WTC11 (cell line): ENCODE data around the gene RNASEL. TPM values are rescaled to one million over a fixed set of nuclear protein-coding genes. Genes with fewer than 3 reads are reported as not detected.

Source experiments
- ATAC-seq: fragments of 200-7000 bp; cut with Tn5 transposase; 2 replicates; pipeline ENCODE4 v1.10.0; 2021; ENCODE audit warnings: mild to moderate bottlenecking, moderate library complexity
- CTCF ChIA-PET: fragments of 300-600 bp; sonication (Branson Sonifier 250); formaldehyde crosslinking; loops from one replicate; lab custom pipeline; 2021; ENCODE audit warnings: antibody characterized with exemption; lab: Charles Lee
- POLR2A ChIA-PET: fragments of 350-600 bp; sonication (Branson Sonifier 250); formaldehyde crosslinking; loops from one replicate; lab custom pipeline; 2021; ENCODE audit warnings: antibody characterized with exemption; lab: Charles Lee
- DNase-seq: peaks from one replicate; pipeline ENCODE4 v3.0.0; 2021; ENCODE audit warnings: low spot score
- H3K27ac Mint-ChIP-seq: 2 replicates; pipeline ENCODE4 v1.8.0; 2021; ENCODE audit warnings: mixed read lengths
- H3K27me3 Mint-ChIP-seq: 2 replicates; pipeline ENCODE4 v1.8.0; 2021; ENCODE audit warnings: low read depth, mild to moderate bottlenecking, moderate library complexity, mixed read lengths
- H3K36me3 Mint-ChIP-seq: 2 replicates; pipeline ENCODE4 v1.8.0; 2021; ENCODE audit warnings: mixed read lengths
- H3K4me1 Mint-ChIP-seq: 2 replicates; pipeline ENCODE4 v1.8.0; 2022; ENCODE audit warnings: mixed read lengths
- H3K4me3 Mint-ChIP-seq: 2 replicates; pipeline ENCODE4 v1.8.0; 2021; ENCODE audit warnings: mild to moderate bottlenecking, moderate library complexity, mixed read lengths
- H3K9me3 Mint-ChIP-seq: 2 replicates; pipeline ENCODE4 v1.8.0; 2021; ENCODE audit warnings: mixed read lengths
- CREM ChIP-seq: sonication (generic); formaldehyde crosslinking; IDR thresholded peaks from 2 replicates; pipeline ENCODE4 v1.8.1; 2022; ENCODE audit warnings: mild to moderate bottlenecking, missing genetic modification reagents, moderate library complexity
- FOXK1 ChIP-seq: sonication (generic); formaldehyde crosslinking; IDR thresholded peaks from 2 replicates; pipeline ENCODE4 v1.8.0; 2022; ENCODE audit warnings: mild to moderate bottlenecking, moderate library complexity, missing genetic modification reagents
- GABPB1 ChIP-seq: sonication (generic); formaldehyde crosslinking; IDR thresholded peaks from 2 replicates; pipeline ENCODE4 v1.8.1; 2023; ENCODE audit warnings: mild to moderate bottlenecking, missing genetic modification reagents
- HMGXB4 ChIP-seq: sonication (generic); formaldehyde crosslinking; IDR thresholded peaks from 2 replicates; pipeline ENCODE4 v1.8.1; 2023; ENCODE audit warnings: mild to moderate bottlenecking, moderate library complexity, missing genetic modification reagents
- NFE2L1 ChIP-seq: sonication (generic); formaldehyde crosslinking; IDR thresholded peaks from 2 replicates; pipeline ENCODE4 v1.8.1; 2023; ENCODE audit warnings: missing genetic modification reagents
- NR3C1 ChIP-seq: sonication (generic); formaldehyde crosslinking; conservative IDR thresholded peaks from 2 replicates; pipeline ENCODE4 v1.8.1; 2023; ENCODE audit warnings: low read depth, mild to moderate bottlenecking, missing genetic modification reagents
- SMAD3 ChIP-seq: sonication (generic); formaldehyde crosslinking; IDR thresholded peaks from 2 replicates; pipeline ENCODE4 v1.8.0; 2022; ENCODE audit warnings: missing genetic modification reagents, mild to moderate bottlenecking, borderline replicate concordance
- SP1 ChIP-seq: sonication (generic); formaldehyde crosslinking; conservative IDR thresholded peaks from 2 replicates; pipeline ENCODE4 v1.8.1; 2022; ENCODE audit warnings: missing genetic modification reagents
- TEAD4 ChIP-seq: sonication (generic); formaldehyde crosslinking; IDR thresholded peaks from 2 replicates; pipeline ENCODE4 v1.8.0; 2022; ENCODE audit warnings: mild to moderate bottlenecking, missing genetic modification reagents
- ZNF121 ChIP-seq: sonication (generic); formaldehyde crosslinking; IDR thresholded peaks from 2 replicates; pipeline ENCODE4 v1.8.0; 2023; ENCODE audit warnings: missing genetic modification reagents
- ZNF232 ChIP-seq: sonication (generic); formaldehyde crosslinking; IDR thresholded peaks from 2 replicates; pipeline ENCODE4 v1.8.0; 2022; ENCODE audit warnings: mild to moderate bottlenecking, missing genetic modification reagents
- total RNA-seq: library from RNA; stranded (reverse); gene quantifications from 3 replicates; pipeline ENCODE4 v1.2.3, GENCODE V29; 2021
- TF ChIP-seq, protein P1 (sequence below): sonication (generic); formaldehyde crosslinking; IDR thresholded peaks from 2 replicates; pipeline ENCODE4 v1.8.1; 2023; ENCODE audit warnings: mild to moderate bottlenecking, missing genetic modification reagents
- TF ChIP-seq, protein P2 (sequence below): sonication (generic); formaldehyde crosslinking; IDR thresholded peaks from 2 replicates; pipeline ENCODE4 v1.8.0; 2022; ENCODE audit warnings: mild to moderate bottlenecking, missing genetic modification reagents
- TF ChIP-seq, protein P3 (sequence below): fragments of 250-450 bp; sonication (Bioruptor Pico); IDR thresholded peaks from 2 replicates; pipeline ENCODE4 v1.9.0; 2021; ENCODE audit warnings: mild to moderate bottlenecking, borderline replicate concordance
- TF ChIP-seq, protein P4 (sequence below): sonication (generic); formaldehyde crosslinking; IDR thresholded peaks from 2 replicates; pipeline ENCODE4 v1.8.1; 2022; ENCODE audit warnings: missing genetic modification reagents, borderline replicate concordance
- TF ChIP-seq, protein P5 (sequence below): sonication (generic); formaldehyde crosslinking; IDR thresholded peaks from 2 replicates; pipeline ENCODE4 v1.8.1; 2023; ENCODE audit warnings: mild to moderate bottlenecking, missing genetic modification reagents, moderate library complexity
- TF ChIP-seq, protein P6 (sequence below): sonication (generic); formaldehyde crosslinking; IDR thresholded peaks from 2 replicates; pipeline ENCODE4 v1.8.0; 2022; ENCODE audit warnings: mild to moderate bottlenecking, missing genetic modification reagents

Gene RNASEL
- total RNA-seq, 1 experiment from 2014 or later = 0.77 TPM

DNA sequence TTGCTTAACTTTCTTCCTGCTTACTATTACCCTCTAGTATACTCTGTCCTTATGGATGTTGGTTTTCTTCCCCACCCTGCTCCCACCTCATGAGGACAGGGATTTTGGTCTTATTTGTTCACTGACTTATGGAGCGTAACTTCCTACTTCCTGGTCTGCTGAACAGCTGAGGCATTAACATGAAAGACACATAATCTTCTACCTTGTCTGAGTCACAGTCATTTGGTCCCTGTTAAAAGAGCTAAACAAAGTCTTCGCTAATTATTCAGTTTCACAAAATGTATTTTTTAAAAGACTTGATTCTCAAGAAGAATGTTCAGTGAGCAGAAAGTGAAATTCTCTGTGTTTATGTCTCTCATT lies 18.5 kb downstream of the RNASEL start (continued):
- no peak for TF ChIP-seq ZNF121
- TF ChIP-seq, protein P1, sequence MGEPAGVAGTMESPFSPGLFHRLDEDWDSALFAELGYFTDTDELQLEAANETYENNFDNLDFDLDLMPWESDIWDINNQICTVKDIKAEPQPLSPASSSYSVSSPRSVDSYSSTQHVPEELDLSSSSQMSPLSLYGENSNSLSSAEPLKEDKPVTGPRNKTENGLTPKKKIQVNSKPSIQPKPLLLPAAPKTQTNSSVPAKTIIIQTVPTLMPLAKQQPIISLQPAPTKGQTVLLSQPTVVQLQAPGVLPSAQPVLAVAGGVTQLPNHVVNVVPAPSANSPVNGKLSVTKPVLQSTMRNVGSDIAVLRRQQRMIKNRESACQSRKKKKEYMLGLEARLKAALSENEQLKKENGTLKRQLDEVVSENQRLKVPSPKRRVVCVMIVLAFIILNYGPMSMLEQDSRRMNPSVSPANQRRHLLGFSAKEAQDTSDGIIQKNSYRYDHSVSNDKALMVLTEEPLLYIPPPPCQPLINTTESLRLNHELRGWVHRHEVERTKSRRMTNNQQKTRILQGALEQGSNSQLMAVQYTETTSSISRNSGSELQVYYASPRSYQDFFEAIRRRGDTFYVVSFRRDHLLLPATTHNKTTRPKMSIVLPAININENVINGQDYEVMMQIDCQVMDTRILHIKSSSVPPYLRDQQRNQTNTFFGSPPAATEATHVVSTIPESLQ (CRISPR knock-in tag) = no peak
- TF ChIP-seq HMGXB4 (CRISPR knock-in tag) = no peak
- no peak for TF ChIP-seq TEAD4 (CRISPR knock-in tag)
- no peak for TF ChIP-seq SMAD3 (CRISPR knock-in tag)
- TF ChIP-seq ZNF232 (CRISPR knock-in tag) = no peak
- TF ChIP-seq, protein P2, sequence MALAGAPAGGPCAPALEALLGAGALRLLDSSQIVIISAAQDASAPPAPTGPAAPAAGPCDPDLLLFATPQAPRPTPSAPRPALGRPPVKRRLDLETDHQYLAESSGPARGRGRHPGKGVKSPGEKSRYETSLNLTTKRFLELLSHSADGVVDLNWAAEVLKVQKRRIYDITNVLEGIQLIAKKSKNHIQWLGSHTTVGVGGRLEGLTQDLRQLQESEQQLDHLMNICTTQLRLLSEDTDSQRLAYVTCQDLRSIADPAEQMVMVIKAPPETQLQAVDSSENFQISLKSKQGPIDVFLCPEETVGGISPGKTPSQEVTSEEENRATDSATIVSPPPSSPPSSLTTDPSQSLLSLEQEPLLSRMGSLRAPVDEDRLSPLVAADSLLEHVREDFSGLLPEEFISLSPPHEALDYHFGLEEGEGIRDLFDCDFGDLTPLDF (CRISPR knock-in tag) = no peak
- TF ChIP-seq NR3C1 (CRISPR knock-in tag) = no peak

DNA sequence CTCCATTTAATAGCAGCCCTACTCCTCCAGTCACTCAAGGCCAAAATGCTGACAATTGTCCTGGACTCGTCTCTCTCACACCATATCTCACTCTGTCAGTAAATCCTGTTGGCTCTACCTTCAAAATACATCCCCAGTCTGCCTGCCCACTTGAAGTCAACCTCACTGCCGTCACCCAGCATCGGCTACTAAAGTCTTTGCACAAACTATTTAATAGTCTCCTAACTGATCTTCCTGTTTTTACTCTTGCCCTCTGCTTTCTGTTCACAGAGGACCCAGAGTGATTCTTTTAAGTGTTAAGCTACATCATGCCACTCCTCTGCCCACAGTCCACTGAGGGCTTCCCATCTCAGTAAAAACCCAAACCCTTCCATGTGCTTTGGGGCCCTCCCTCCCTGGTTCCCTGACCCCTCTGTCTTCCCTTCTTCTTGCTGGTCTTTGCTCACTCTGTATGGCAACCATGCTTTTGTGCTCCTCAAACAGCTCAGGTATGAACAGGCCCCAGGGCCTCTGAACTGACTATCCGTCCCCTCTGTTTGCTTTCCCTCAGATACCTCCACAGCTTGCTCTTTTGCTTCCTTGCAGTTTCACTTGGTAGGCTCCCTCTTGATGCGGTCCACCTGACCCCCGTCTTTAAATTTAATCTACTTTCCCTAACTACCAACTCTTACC lies 19.0 kb downstream of the RNASEL start:
- Mint-ChIP-seq H3K27ac (no peak overlapping the region), H3K36me3 (no peaks in the 10 kb centered on the region), H3K4me3 (no peak overlapping the region), H3K4me1 (peaks cover 5% of the 10 kb centered on the region), H3K27me3 (no peaks in the 10 kb centered on the region; the same call in 1 of the 2 replicates), H3K9me3 (peaks cover 6% of the 10 kb centered on the region)
- POLR2A ChIA-PET = no interaction called here
- CTCF ChIA-PET = interaction anchor here (1.5 kb wide), 1 partner anchor 217 kb away, joined by 3 read pairs; no protein-coding TSS in a partner anchor
- no peak for ATAC-seq
- no peak for TF ChIP-seq SP1 (CRISPR knock-in tag)
- TF ChIP-seq, protein P3, sequence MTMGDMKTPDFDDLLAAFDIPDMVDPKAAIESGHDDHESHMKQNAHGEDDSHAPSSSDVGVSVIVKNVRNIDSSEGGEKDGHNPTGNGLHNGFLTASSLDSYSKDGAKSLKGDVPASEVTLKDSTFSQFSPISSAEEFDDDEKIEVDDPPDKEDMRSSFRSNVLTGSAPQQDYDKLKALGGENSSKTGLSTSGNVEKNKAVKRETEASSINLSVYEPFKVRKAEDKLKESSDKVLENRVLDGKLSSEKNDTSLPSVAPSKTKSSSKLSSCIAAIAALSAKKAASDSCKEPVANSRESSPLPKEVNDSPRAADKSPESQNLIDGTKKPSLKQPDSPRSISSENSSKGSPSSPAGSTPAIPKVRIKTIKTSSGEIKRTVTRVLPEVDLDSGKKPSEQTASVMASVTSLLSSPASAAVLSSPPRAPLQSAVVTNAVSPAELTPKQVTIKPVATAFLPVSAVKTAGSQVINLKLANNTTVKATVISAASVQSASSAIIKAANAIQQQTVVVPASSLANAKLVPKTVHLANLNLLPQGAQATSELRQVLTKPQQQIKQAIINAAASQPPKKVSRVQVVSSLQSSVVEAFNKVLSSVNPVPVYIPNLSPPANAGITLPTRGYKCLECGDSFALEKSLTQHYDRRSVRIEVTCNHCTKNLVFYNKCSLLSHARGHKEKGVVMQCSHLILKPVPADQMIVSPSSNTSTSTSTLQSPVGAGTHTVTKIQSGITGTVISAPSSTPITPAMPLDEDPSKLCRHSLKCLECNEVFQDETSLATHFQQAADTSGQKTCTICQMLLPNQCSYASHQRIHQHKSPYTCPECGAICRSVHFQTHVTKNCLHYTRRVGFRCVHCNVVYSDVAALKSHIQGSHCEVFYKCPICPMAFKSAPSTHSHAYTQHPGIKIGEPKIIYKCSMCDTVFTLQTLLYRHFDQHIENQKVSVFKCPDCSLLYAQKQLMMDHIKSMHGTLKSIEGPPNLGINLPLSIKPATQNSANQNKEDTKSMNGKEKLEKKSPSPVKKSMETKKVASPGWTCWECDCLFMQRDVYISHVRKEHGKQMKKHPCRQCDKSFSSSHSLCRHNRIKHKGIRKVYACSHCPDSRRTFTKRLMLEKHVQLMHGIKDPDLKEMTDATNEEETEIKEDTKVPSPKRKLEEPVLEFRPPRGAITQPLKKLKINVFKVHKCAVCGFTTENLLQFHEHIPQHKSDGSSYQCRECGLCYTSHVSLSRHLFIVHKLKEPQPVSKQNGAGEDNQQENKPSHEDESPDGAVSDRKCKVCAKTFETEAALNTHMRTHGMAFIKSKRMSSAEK (CRISPR knock-in tag) = no peak
- no peak for DNase-seq

DNA sequence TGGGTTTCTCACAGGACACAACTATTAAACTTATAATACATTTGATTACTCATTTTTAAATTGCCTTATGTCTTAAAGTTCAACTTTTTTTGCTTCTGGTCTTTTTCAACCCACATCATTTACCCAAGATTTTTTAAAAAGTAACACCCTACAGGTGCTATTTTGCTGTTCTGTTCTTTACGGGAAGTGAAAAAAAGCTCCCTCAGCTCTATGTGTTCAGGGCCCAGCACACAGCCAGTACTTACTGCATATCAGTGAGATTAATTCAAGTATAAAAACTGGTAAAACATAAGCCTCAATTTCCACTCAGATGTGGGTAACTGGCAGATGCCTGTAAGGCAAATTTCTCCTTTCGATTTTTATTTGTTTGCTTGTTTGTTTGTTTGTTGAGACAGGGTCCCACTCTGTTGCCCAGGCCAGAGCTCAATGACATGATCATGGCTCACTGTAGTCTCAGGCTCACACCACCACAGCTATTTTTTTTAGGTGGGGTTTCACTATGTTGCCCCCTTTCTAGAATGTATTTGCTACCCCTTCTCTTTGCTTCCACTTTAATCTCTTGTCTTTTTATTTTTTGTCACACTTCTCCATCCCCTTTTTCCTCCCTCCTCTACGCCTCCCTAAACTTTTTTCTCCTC lies 20.3 kb downstream of the RNASEL start:
- CTCF ChIA-PET = interaction anchor here (1.5 kb wide), 1 partner anchor 218 kb away, joined by 3 read pairs; no protein-coding TSS in a partner anchor
- H3K9me3 Mint-ChIP-seq = peaks cover 6% of the 10 kb centered on the region
- H3K27me3 Mint-ChIP-seq = no peaks in the 10 kb centered on the region; the same call in 1 of the 2 replicates
- no peak for DNase-seq
- POLR2A ChIA-PET = no interaction called here
- H3K4me3 Mint-ChIP-seq = no peak overlapping the region
- ATAC-seq = no peak
- no peaks in the 10 kb centered on the region for H3K36me3 Mint-ChIP-seq
- peaks cover 5% of the 10 kb centered on the region for H3K4me1 Mint-ChIP-seq
- no peak for TF ChIP-seq NFE2L1
- TF ChIP-seq, protein P4, sequence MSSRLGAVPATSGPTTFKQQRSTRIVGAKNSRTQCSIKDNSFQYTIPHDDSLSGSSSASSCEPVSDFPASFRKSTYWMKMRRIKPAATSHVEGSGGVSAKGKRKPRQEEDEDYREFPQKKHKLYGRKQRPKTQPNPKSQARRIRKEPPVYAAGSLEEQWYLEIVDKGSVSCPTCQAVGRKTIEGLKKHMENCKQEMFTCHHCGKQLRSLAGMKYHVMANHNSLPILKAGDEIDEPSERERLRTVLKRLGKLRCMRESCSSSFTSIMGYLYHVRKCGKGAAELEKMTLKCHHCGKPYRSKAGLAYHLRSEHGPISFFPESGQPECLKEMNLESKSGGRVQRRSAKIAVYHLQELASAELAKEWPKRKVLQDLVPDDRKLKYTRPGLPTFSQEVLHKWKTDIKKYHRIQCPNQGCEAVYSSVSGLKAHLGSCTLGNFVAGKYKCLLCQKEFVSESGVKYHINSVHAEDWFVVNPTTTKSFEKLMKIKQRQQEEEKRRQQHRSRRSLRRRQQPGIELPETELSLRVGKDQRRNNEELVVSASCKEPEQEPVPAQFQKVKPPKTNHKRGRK = no peak
- TF ChIP-seq, protein P5, sequence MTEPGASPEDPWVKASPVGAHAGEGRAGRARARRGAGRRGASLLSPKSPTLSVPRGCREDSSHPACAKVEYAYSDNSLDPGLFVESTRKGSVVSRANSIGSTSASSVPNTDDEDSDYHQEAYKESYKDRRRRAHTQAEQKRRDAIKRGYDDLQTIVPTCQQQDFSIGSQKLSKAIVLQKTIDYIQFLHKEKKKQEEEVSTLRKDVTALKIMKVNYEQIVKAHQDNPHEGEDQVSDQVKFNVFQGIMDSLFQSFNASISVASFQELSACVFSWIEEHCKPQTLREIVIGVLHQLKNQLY = no peak
- no peak for TF ChIP-seq CREM (CRISPR knock-in tag)
- TF ChIP-seq FOXK1 (CRISPR knock-in tag) = no peak
- no peak for TF ChIP-seq GABPB1 (CRISPR knock-in tag)
- TF ChIP-seq, protein P6, sequence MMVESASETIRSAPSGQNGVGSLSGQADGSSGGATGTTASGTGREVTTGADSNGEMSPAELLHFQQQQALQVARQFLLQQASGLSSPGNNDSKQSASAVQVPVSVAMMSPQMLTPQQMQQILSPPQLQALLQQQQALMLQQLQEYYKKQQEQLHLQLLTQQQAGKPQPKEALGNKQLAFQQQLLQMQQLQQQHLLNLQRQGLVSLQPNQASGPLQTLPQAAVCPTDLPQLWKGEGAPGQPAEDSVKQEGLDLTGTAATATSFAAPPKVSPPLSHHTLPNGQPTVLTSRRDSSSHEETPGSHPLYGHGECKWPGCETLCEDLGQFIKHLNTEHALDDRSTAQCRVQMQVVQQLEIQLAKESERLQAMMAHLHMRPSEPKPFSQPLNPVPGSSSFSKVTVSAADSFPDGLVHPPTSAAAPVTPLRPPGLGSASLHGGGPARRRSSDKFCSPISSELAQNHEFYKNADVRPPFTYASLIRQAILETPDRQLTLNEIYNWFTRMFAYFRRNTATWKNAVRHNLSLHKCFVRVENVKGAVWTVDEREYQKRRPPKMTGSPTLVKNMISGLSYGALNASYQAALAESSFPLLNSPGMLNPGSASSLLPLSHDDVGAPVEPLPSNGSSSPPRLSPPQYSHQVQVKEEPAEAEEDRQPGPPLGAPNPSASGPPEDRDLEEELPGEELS (CRISPR knock-in tag) = no peak
- no peak overlapping the region for H3K27ac Mint-ChIP-seq
